HEK293T (cell line): Measurements from ENCODE around the gene LRMDA.

Source experiments
- CTCF ChIA-PET: fragments of 350-600 bp; formaldehyde crosslinking; extraction: SDS; loops from one replicate; lab custom pipeline; 2021; ENCODE audit warnings: antibody characterized with exemption, inconsistent platforms; lab: Yijun Ruan, JAX
- POLR2A ChIA-PET: fragments of 350-600 bp; formaldehyde crosslinking; extraction: SDS; loops from one replicate; lab custom pipeline; 2020; ENCODE audit warnings: antibody characterized with exemption, inconsistent platforms; lab: Yijun Ruan, JAX
- DNase-seq: peaks from one replicate; pipeline ENCODE4 v3.0.0; 2012; ENCODE audit warnings: mixed read lengths; ENCODE audit errors: extremely low spot score
- ARNT ChIP-seq: fragments of 450-650 bp; IDR thresholded peaks from 2 replicates; pipeline ENCODE4 v1.6.1; 2017; ENCODE audit warnings: mild to moderate bottlenecking
- BHLHE40 ChIP-seq: fragments of 450-650 bp; IDR thresholded peaks from 2 replicates; pipeline ENCODE4 v1.6.1; 2016; ENCODE audit warnings: mild to moderate bottlenecking, moderate library complexity, borderline replicate concordance
- CTBP1 ChIP-seq: fragments of 450-650 bp; IDR thresholded peaks from 2 replicates; pipeline ENCODE4 v1.6.1; 2016; ENCODE audit warnings: borderline replicate concordance
- ELF4 ChIP-seq: fragments of 450-650 bp; IDR thresholded peaks from 2 replicates; pipeline ENCODE4 v1.6.1; 2017; ENCODE audit warnings: antibody characterized with exemption
- FOXA1 ChIP-seq: fragments of 450-650 bp; IDR thresholded peaks from 2 replicates; pipeline ENCODE4 v1.6.1; 2016; ENCODE audit warnings: mild to moderate bottlenecking
- FOXK2 ChIP-seq: fragments of 450-650 bp; IDR thresholded peaks from 2 replicates; pipeline ENCODE4 v1.6.1; 2016; ENCODE audit warnings: mild to moderate bottlenecking
- FOXM1 ChIP-seq: fragments of 450-650 bp; IDR thresholded peaks from 2 replicates; pipeline ENCODE4 v1.6.1; 2017; ENCODE audit warnings: mild to moderate bottlenecking, borderline replicate concordance
- HDGF ChIP-seq: fragments of 450-650 bp; IDR thresholded peaks from 2 replicates; pipeline ENCODE4 v1.6.1; 2017; ENCODE audit warnings: antibody characterized with exemption, borderline replicate concordance
- L3MBTL2 ChIP-seq: fragments of 450-650 bp; conservative IDR thresholded peaks from 2 replicates; pipeline ENCODE4 v1.6.1; 2016; ENCODE audit warnings: mild to moderate bottlenecking
- LEF1 ChIP-seq: fragments of 450-650 bp; IDR thresholded peaks from 2 replicates; pipeline ENCODE4 v1.6.1; 2017; ENCODE audit warnings: mild to moderate bottlenecking, borderline replicate concordance
- NFRKB ChIP-seq: fragments of 450-650 bp; IDR thresholded peaks from 2 replicates; pipeline ENCODE4 v1.6.1; 2016; ENCODE audit warnings: mild to moderate bottlenecking, moderate library complexity
- PKNOX1 ChIP-seq: fragments of 450-650 bp; IDR thresholded peaks from 2 replicates; pipeline ENCODE4 v1.6.1; 2016
- SP1 ChIP-seq: fragments of 450-650 bp; IDR thresholded peaks from 2 replicates; pipeline ENCODE4 v1.6.1; 2017
- SUZ12 ChIP-seq: fragments of 450-650 bp; IDR thresholded peaks from 2 replicates; pipeline ENCODE4 v1.6.1; 2016; ENCODE audit warnings: mild to moderate bottlenecking
- TARDBP ChIP-seq: fragments of 450-650 bp; IDR thresholded peaks from 2 replicates; pipeline ENCODE4 v1.6.1; 2016
- ZNF384 ChIP-seq: fragments of 450-650 bp; IDR thresholded peaks from 2 replicates; pipeline ENCODE4 v1.6.1; 2016

LRMDA gene

GRCh38 chr10:76248649-76249200, 817.3 kb downstream of the LRMDA start:
- POLR2A ChIA-PET: no interaction called here
- no peak for TF ChIP-seq ARNT
- TF ChIP-seq BHLHE40: no peak
- no peak for TF ChIP-seq L3MBTL2
- no peak for TF ChIP-seq TARDBP
- no peak for TF ChIP-seq ZNF384
- no peak for TF ChIP-seq PKNOX1
- TF ChIP-seq SUZ12: no peak
- TF ChIP-seq FOXA1: no peak
- no peak for TF ChIP-seq SP1
- TF ChIP-seq CTBP1: no peak
- TF ChIP-seq FOXM1: no peak
- TF ChIP-seq FOXK2: no peak
- no peak for TF ChIP-seq NFRKB
- TF ChIP-seq HDGF: no peak
- no peak for TF ChIP-seq LEF1
- no peak for TF ChIP-seq ELF4
- DNase-seq: no peak
- CTCF ChIA-PET: no interaction called here

- CTCF ChIA-PET: interaction anchor here (0.6 to 1.2 kb wide), 5 partner anchors 8 to 295 kb away, joined by 3 to 6 read pairs (median 3); no protein-coding TSS in a partner anchor
- POLR2A ChIA-PET: interaction anchor here (0.6 to 2.1 kb wide), 9 partner anchors 28 to 958 kb away, joined by 3 to 10 read pairs (median 4); no protein-coding TSS in a partner anchor
- DNase-seq: peak; percentile 70
- TF ChIP-seq HDGF: no peak
- peak; percentile 88 for TF ChIP-seq ZNF384
- no peak for TF ChIP-seq SP1
- TF ChIP-seq SUZ12: no peak
- no peak for TF ChIP-seq TARDBP
- TF ChIP-seq ARNT: no peak; the same call in 1 of the 2 replicates
- TF ChIP-seq FOXA1: no peak
- TF ChIP-seq ELF4: no peak
- no peak for TF ChIP-seq L3MBTL2
- peak; percentile 58; the same call in 1 of the 2 replicates for TF ChIP-seq FOXK2
- TF ChIP-seq NFRKB: no peak
- peak; percentile 77; the same call in 1 of the 2 replicates for TF ChIP-seq LEF1
- no peak; the same call in 1 of the 2 replicates for TF ChIP-seq FOXM1
- peak; percentile 94 for TF ChIP-seq CTBP1
- TF ChIP-seq PKNOX1: peak; percentile 99
- no peak for TF ChIP-seq BHLHE40
Measured at GRCh38 chr10:76251841-76252671, 820.6 kb downstream of the LRMDA start.

GRCh38 chr10:76252733-76253132, 821.3 kb downstream of the LRMDA start:
- TF ChIP-seq FOXA1 (no peak), HDGF (no peak), SUZ12 (no peak), FOXK2 (no peak), CTBP1 (no peak), LEF1 (no peak), SP1 (no peak), PKNOX1 (no peak), L3MBTL2 (no peak), ELF4 (no peak), ARNT (no peak), ZNF384 (no peak), BHLHE40 (no peak), FOXM1 (no peak), TARDBP (no peak), NFRKB (no peak)
- no peak for DNase-seq
- CTCF ChIA-PET: interaction anchor here (0.6 to 1.2 kb wide), 6 partner anchors 9 to 295 kb away, joined by 3 to 6 read pairs (median 3); no protein-coding TSS in a partner anchor
- POLR2A ChIA-PET: interaction anchor here (1.0 to 2.1 kb wide), 7 partner anchors 28 to 166 kb away, joined by 3 to 10 read pairs (median 5); no protein-coding TSS in a partner anchor

- DNase-seq: no peak
- CTCF ChIA-PET: interaction anchor here (0.9 kb wide), 1 partner anchor 292 kb away, joined by 3 read pairs; no protein-coding TSS in a partner anchor
- TF ChIP-seq L3MBTL2 (peak; percentile 73), ARNT (no peak), PKNOX1 (no peak)
- POLR2A ChIA-PET: no interaction called here
Measured at GRCh38 chr10:76255241-76255640, 823.8 kb downstream of the LRMDA start.

- DNase-seq: no peak
- ChIA-PET CTCF (no interaction called here), POLR2A (no interaction called here)
- TF ChIP-seq FOXA1: no peak
Measured at GRCh38 chr10:76257816-76258215, 826.4 kb downstream of the LRMDA start.
